Thyroid gland (tissue), 4 donors: ENCODE measurements around the gene CCDC126.

Experiments
- CTCF ChIP-seq, 6 experiments: fragments of 200-600 bp in 3 of 6; fragments of 450-650 bp in 3 of 6; sonication (generic) in 3 of 6; IDR thresholded peaks; one replicate each; pipeline ENCODE4 v1.5.1; 2016 to 2019; ENCODE audit warnings: antibody characterized with exemption in 6 of 6, mild to moderate bottlenecking in 2 of 6, inconsistent platforms in 1 of 6, moderate library complexity in 1 of 6
- POLR2A ChIP-seq, 2 donors: fragments of 450-650 bp; IDR thresholded peaks; one replicate each; pipeline ENCODE4 v1.6.1; 2017; ENCODE audit warnings: antibody characterized with exemption in 2 of 2, mild to moderate bottlenecking in 2 of 2, moderate library complexity in 1 of 2

- TF ChIP-seq CTCF (IDR thresholded peaks at IDR 0.05) (no peak), POLR2A (IDR thresholded peaks at IDR 0.05) (no peak)
Measured at GRCh38 chr7:23645822-23646221, 48.6 kb downstream of the CCDC126 start.
